DND-41 (cell line): ENCODE results near the gene PIAS1.
"Not testable (repeated sequence)": the region's sequence is repeated elsewhere in the genome, so short reads cannot be mapped to it uniquely, and the experiment has no call there.

Source experiments
- ATAC-seq: fragments of 200-7000 bp; cut with Tn5 transposase; 3 replicates; pipeline ENCODE4 v1.9.1; 2021; ENCODE audit warnings: low read depth; ENCODE audit not compliant: insufficient read depth
- DNase-seq: peaks from one replicate; pipeline ENCODE4 v3.0.0-alpha.2; 2020
- H2AFZ ChIP-seq: 2 replicates; pipeline ENCODE4 v1.6.0; 2012; ENCODE audit warnings: low read depth, low read length
- H3K27ac ChIP-seq: 2 replicates; pipeline ENCODE4 v1.5.1; 2012; ENCODE audit warnings: low read length, inconsistent platforms
- H3K27me3 ChIP-seq: fragments of 200-600 bp; sonication (generic); 2 replicates; pipeline ENCODE4 v1.6.0; 2012; ENCODE audit warnings: low read length, mild to moderate bottlenecking, inconsistent platforms; ENCODE audit not compliant: insufficient read depth, poor library complexity
- H3K36me3 ChIP-seq: 2 replicates; pipeline ENCODE4 v1.5.1; 2012; ENCODE audit warnings: low read length, inconsistent platforms; ENCODE audit not compliant: insufficient read depth
- H3K4me1 ChIP-seq: 2 replicates; pipeline ENCODE4 v1.5.1; 2012; ENCODE audit warnings: mild to moderate bottlenecking, low read length; ENCODE audit not compliant: insufficient read depth
- H3K4me2 ChIP-seq: 2 replicates; pipeline ENCODE4 v1.6.0; 2012; ENCODE audit warnings: mild to moderate bottlenecking, moderate library complexity, low read length, inconsistent platforms; ENCODE audit not compliant: insufficient read depth
- H3K4me3 ChIP-seq, 2 experiments: fragments of 200-600 bp in 1 of 2; shearing (Covaris generic) in 1 of 2; 2 replicates each; pipeline ENCODE4 v1.5.1; 2012 to 2016; ENCODE audit warnings: inconsistent platforms in 2 of 2, low read length in 2 of 2, mild to moderate bottlenecking in 2 of 2, low read depth in 1 of 2, moderate library complexity in 1 of 2
- H3K79me2 ChIP-seq: 2 replicates; pipeline ENCODE4 v1.6.0; 2012; ENCODE audit warnings: low read length, inconsistent platforms; ENCODE audit not compliant: insufficient read depth
- H3K9ac ChIP-seq: 2 replicates; pipeline ENCODE4 v1.6.0; 2012; ENCODE audit warnings: low read depth, mild to moderate bottlenecking, inconsistent platforms, low read length, moderate library complexity
- H3K9me3 ChIP-seq: 2 replicates; pipeline ENCODE4 v1.5.1; 2012; ENCODE audit warnings: low read length, moderate library complexity, mild to moderate bottlenecking, inconsistent platforms; ENCODE audit not compliant: insufficient read depth, severe bottlenecking
- H4K20me1 ChIP-seq: 2 replicates; pipeline ENCODE4 v1.6.0; 2012; ENCODE audit warnings: low read length; ENCODE audit not compliant: insufficient read depth
- EZH2 ChIP-seq: IDR thresholded peaks from 3 replicates; pipeline ENCODE4 v1.6.1; 2012; ENCODE audit warnings: borderline replicate concordance, low read depth, mild to moderate bottlenecking, moderate library complexity, low read length, inconsistent platforms; ENCODE audit not compliant: severe bottlenecking
- TF ChIP-seq, protein P1 (sequence below): IDR thresholded peaks from 2 replicates; pipeline ENCODE4 v1.5.1; 2012; ENCODE audit warnings: borderline replicate concordance, low read length, moderate library complexity, mild to moderate bottlenecking; ENCODE audit not compliant: poor library complexity, severe bottlenecking; ENCODE audit errors: extremely low read depth

PIAS1 gene

DNA sequence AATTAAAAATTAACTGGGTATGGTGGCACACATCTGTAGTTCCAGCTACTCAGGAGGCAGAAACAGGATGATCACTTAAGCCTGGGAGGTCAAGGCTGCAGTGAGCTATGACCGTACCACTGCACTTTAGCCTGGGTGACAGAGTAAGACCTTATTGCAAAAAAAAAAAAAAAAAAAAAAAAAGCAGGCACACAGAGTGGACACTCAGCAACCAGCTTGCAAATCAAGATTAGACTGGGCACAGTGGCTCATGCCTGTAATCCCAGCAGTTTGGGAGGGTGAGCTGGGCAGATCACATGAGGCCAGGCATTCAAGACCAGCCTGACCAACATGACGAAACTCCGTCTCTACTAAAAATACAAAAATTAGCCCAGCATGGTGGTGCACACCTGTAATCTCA, 170.0 kb downstream of the PIAS1 start:
- TF ChIP-seq EZH2 = no peak
- TF ChIP-seq, protein P1, sequence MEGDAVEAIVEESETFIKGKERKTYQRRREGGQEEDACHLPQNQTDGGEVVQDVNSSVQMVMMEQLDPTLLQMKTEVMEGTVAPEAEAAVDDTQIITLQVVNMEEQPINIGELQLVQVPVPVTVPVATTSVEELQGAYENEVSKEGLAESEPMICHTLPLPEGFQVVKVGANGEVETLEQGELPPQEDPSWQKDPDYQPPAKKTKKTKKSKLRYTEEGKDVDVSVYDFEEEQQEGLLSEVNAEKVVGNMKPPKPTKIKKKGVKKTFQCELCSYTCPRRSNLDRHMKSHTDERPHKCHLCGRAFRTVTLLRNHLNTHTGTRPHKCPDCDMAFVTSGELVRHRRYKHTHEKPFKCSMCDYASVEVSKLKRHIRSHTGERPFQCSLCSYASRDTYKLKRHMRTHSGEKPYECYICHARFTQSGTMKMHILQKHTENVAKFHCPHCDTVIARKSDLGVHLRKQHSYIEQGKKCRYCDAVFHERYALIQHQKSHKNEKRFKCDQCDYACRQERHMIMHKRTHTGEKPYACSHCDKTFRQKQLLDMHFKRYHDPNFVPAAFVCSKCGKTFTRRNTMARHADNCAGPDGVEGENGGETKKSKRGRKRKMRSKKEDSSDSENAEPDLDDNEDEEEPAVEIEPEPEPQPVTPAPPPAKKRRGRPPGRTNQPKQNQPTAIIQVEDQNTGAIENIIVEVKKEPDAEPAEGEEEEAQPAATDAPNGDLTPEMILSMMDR = no peak
- Histone ChIP-seq H4K20me1 (peaks cover 26% of the 10 kb centered on the region), H3K4me1 (peaks cover 39% of the 10 kb centered on the region), H3K9me3 (no peaks in the 10 kb centered on the region), H3K4me3 (no peak overlapping the region), H3K27ac (no peak overlapping the region), H2AFZ (no peak overlapping the region), H3K4me2 (no peak overlapping the region), H3K79me2 (peaks cover 82% of the 10 kb centered on the region), H3K9ac (no peak overlapping the region), H3K36me3 (peaks cover 18% of the 10 kb centered on the region), H3K27me3 (no peaks in the 10 kb centered on the region)
- DNase-seq = no peak
- ATAC-seq = no peak

DNA sequence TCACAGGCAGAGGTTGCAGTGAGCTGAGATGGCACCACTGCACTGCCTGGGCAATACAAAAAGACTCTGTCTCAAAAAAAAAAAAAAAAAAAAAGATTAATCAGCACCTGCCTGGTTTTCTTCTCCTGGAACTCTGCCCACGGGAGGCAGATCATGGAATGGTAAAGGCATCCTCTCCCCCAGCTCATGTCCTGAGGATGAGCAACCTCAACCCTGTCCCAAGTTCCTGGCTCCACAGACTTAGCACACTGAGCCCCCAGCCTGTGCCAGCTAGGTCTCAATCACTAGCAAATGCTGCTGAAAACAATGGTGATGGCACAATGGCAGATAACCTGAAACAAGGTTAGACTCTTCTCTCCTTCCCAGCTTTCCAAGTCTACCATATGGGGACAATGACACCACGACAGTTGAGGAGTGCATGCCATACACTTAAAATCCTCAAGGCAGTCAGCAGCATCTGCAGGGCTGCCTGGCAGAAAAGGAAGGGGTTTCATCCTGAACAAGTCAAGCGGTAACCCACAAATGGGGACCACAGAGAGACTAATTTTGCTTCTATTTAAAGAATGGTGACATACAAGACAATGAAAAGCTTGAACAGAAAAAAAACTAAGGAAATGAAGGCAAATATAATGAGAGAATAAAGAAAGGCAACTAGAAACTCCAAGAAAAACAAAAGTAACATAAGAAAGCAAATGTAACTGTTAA, 170.6 kb downstream of the PIAS1 start:
- Histone ChIP-seq H3K36me3 (peaks cover 12% of the 10 kb centered on the region), H3K4me1 (peaks cover 40% of the 10 kb centered on the region), H3K9me3 (no peaks in the 10 kb centered on the region), H2AFZ (no peak overlapping the region), H3K79me2 (peaks cover 77% of the 10 kb centered on the region), H3K27me3 (no peaks in the 10 kb centered on the region), H3K4me2 (peak overlapping the region; percentile 13), H3K9ac (no peak overlapping the region), H4K20me1 (peaks cover 21% of the 10 kb centered on the region), H3K4me3 (no peak overlapping the region), H3K27ac (peak overlapping the region; percentile 20; the same call in 1 of the 2 replicates)
- DNase-seq (peak; percentile 65), ATAC-seq (peak; percentile 59)
- TF ChIP-seq, protein P1 = no peak
- no peak for TF ChIP-seq EZH2

DNA sequence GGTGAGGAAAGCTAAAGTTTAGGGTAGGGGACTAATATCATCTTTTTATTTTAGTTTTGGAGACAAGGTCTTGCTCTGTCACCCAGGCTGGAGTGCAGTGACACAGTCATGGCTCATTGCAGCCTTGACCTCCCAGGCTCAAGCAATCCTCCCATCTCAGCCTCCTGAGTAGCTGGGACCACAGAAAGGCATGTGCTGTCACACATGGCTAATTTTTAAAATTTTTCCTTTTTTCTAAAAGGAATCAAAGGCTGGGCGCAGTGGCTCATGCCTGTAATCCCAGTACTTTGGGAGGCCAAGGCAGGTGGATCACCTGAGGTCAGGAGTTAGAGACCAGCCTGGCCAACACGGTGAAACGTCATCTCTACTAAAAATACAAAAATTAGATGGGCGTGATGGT, 171.3 kb downstream of the PIAS1 start:
- not testable (repeated sequence) for ATAC-seq, H3K9me3 ChIP-seq, H3K4me2 ChIP-seq, H3K27me3 ChIP-seq, DNase-seq, H3K36me3 ChIP-seq, H2AFZ ChIP-seq, H3K4me3 ChIP-seq, H3K9ac ChIP-seq, H3K27ac ChIP-seq
- peaks cover 70% of the 10 kb centered on the region for H3K79me2 ChIP-seq
- peaks cover 14% of the 10 kb centered on the region; the same call in 1 of the 2 replicates for H4K20me1 ChIP-seq
- peaks cover 47% of the 10 kb centered on the region for H3K4me1 ChIP-seq

DNA sequence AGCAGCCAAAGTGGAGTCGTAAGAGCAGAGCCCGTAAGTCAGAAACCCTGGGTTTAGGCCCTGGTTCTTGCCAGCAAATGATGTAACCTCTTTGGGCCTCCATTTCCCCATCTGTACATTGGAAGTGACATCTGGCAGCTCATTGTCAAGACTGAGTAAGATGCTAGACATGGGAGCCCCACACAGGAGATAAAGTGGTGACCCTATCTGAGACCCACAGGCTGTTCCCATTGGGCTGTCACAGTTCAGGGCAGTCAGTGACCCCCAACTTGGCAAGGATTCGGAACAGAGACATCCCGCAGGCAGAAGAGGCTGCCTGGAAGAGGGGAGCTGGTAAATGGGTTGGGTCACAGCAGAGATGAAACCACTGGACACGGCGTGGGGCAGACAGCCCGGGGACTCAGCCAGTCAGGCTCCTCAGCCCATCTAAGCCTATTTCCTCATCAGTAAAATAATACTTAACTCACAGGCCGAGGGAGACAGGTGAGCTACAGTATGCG, 173.6 kb downstream of the PIAS1 start:
- H3K9me3 ChIP-seq = no peaks in the 10 kb centered on the region
- no peak overlapping the region for H2AFZ ChIP-seq
- DNase-seq = no peak

More for the DNA sequence above, 173.6 kb downstream of the PIAS1 start:
- peak overlapping the region in 1 of 2 experiments; percentile 67; a peak in 3 of 4 replicates for H3K4me3 ChIP-seq
- no peak for ATAC-seq
- peaks cover 9% of the 10 kb centered on the region for H3K36me3 ChIP-seq
- H3K27me3 ChIP-seq = no peaks in the 10 kb centered on the region
- H3K4me1 ChIP-seq = peaks cover 53% of the 10 kb centered on the region
- H3K79me2 ChIP-seq = peaks cover 64% of the 10 kb centered on the region
- peaks cover 11% of the 10 kb centered on the region; the same call in 1 of the 2 replicates for H4K20me1 ChIP-seq
- peak overlapping the region; percentile 93 for H3K9ac ChIP-seq
- peak overlapping the region; percentile 80 for H3K4me2 ChIP-seq
- peak overlapping the region; percentile 92 for H3K27ac ChIP-seq
- no peak for TF ChIP-seq EZH2
- TF ChIP-seq, protein P1 = no peak
